HEK293 (cell line): ENCODE measurements around the gene MPZL2.

Experiments
- HOXC10 ChIP-seq: sonication (generic); formaldehyde crosslinking; IDR thresholded peaks from 2 replicates; pipeline ENCODE4 v1.8.1; 2023; ENCODE audit warnings: mild to moderate bottlenecking, missing genetic modification reagents
- SALL2 ChIP-seq: fragments of 450-650 bp; formaldehyde crosslinking; IDR thresholded peaks from 2 replicates; pipeline ENCODE4 v1.5.0; 2017; ENCODE audit warnings: missing biosample characterization, mild to moderate bottlenecking, missing genetic modification characterization, borderline replicate concordance
- ZNF214 ChIP-seq: fragments of 450-650 bp; formaldehyde crosslinking; IDR thresholded peaks from 2 replicates; pipeline ENCODE4 v1.5.1; 2017; ENCODE audit warnings: missing biosample characterization, mild to moderate bottlenecking, missing genetic modification characterization, borderline replicate concordance
- ZNF274 ChIP-seq, 2 experiments: fragments of 200-500 bp in 1 of 2; fragments of 450-650 bp in 1 of 2; sonication (Bioruptor generic) in 1 of 2; formaldehyde crosslinking in 1 of 2; IDR thresholded peaks; 2 replicates each; pipeline versions ENCODE4 v1.5.1 to v1.6.1; 2014 to 2016; ENCODE audit warnings: borderline replicate concordance in 1 of 2, inconsistent platforms in 1 of 2, low read length in 1 of 2, missing biosample characterization in 1 of 2, missing genetic modification characterization in 1 of 2
- ZNF416 ChIP-seq: fragments of 450-650 bp; formaldehyde crosslinking; IDR thresholded peaks from 2 replicates; pipeline ENCODE4 v1.5.1; 2016; ENCODE audit warnings: missing biosample characterization, missing genetic modification characterization
- ZNF610 ChIP-seq: fragments of 450-650 bp; formaldehyde crosslinking; IDR thresholded peaks from 2 replicates; pipeline ENCODE4 v1.5.1; 2016; ENCODE audit warnings: missing biosample characterization, missing genetic modification characterization, borderline replicate concordance
- ZNF626 ChIP-seq: fragments of 450-650 bp; sonication (Bioruptor Pico); formaldehyde crosslinking; IDR thresholded peaks from 2 replicates; pipeline ENCODE4 v1.5.1; 2018; ENCODE audit warnings: missing biosample characterization, missing genetic modification characterization, inconsistent platforms
- ZNF660 ChIP-seq: fragments of 450-650 bp; IDR thresholded peaks from 2 replicates; pipeline ENCODE4 v1.5.1; 2018; ENCODE audit warnings: missing biosample characterization, mild to moderate bottlenecking, missing genetic modification characterization
- TF ChIP-seq, protein P1 (sequence below): fragments of 450-650 bp; formaldehyde crosslinking; IDR thresholded peaks from 2 replicates; pipeline ENCODE4 v1.5.1; 2016; ENCODE audit warnings: missing biosample characterization, missing genetic modification characterization
- TF ChIP-seq, protein P2 (sequence below): fragments of 450-650 bp; formaldehyde crosslinking; conservative IDR thresholded peaks from 2 replicates; pipeline ENCODE4 v1.5.1; 2016; ENCODE audit warnings: low read depth, missing biosample characterization, missing genetic modification characterization

- no peak for TF ChIP-seq ZNF416
- TF ChIP-seq, protein P1, sequence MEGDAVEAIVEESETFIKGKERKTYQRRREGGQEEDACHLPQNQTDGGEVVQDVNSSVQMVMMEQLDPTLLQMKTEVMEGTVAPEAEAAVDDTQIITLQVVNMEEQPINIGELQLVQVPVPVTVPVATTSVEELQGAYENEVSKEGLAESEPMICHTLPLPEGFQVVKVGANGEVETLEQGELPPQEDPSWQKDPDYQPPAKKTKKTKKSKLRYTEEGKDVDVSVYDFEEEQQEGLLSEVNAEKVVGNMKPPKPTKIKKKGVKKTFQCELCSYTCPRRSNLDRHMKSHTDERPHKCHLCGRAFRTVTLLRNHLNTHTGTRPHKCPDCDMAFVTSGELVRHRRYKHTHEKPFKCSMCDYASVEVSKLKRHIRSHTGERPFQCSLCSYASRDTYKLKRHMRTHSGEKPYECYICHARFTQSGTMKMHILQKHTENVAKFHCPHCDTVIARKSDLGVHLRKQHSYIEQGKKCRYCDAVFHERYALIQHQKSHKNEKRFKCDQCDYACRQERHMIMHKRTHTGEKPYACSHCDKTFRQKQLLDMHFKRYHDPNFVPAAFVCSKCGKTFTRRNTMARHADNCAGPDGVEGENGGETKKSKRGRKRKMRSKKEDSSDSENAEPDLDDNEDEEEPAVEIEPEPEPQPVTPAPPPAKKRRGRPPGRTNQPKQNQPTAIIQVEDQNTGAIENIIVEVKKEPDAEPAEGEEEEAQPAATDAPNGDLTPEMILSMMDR: no peak
- TF ChIP-seq ZNF274 (IDR thresholded peaks at IDR 0.05; ENCODE audit: low read length): no peak
- TF ChIP-seq ZNF274 (tag by site-specific recombination; IDR thresholded peaks at IDR 0.05; ENCODE audit: borderline replicate concordance): no peak
- no peak for TF ChIP-seq ZNF660 (tag by site-specific recombination)
- TF ChIP-seq SALL2 (tag by site-specific recombination): no peak
- TF ChIP-seq ZNF610 (tag by site-specific recombination): no peak
- no peak for TF ChIP-seq HOXC10
- TF ChIP-seq, protein P2, sequence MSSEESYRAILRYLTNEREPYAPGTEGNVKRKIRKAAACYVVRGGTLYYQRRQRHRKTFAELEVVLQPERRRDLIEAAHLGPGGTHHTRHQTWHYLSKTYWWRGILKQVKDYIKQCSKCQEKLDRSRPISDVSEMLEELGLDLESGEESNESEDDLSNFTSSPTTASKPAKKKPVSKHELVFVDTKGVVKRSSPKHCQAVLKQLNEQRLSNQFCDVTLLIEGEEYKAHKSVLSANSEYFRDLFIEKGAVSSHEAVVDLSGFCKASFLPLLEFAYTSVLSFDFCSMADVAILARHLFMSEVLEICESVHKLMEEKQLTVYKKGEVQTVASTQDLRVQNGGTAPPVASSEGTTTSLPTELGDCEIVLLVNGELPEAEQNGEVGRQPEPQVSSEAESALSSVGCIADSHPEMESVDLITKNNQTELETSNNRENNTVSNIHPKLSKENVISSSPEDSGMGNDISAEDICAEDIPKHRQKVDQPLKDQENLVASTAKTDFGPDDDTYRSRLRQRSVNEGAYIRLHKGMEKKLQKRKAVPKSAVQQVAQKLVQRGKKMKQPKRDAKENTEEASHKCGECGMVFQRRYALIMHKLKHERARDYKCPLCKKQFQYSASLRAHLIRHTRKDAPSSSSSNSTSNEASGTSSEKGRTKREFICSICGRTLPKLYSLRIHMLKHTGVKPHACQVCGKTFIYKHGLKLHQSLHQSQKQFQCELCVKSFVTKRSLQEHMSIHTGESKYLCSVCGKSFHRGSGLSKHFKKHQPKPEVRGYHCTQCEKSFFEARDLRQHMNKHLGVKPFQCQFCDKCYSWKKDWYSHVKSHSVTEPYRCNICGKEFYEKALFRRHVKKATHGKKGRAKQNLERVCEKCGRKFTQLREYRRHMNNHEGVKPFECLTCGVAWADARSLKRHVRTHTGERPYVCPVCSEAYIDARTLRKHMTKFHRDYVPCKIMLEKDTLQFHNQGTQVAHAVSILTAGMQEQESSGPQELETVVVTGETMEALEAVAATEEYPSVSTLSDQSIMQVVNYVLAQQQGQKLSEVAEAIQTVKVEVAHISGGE (tag by site-specific recombination): no peak
- TF ChIP-seq ZNF626 (tag by site-specific recombination): no peak
- no peak for TF ChIP-seq ZNF214 (tag by site-specific recombination)
These were observed 34.0 kb downstream of the MPZL2 start for GRCh38 chr11:118230088-118230487.
